HepG2 (cell line): ENCODE data around the gene FIS1. TPM values are rescaled to one million over a fixed set of nuclear protein-coding genes. Genes with fewer than 3 reads are reported as not detected.

ENCODE experiments used
- ARID2 ChIP-seq: sonication (generic); formaldehyde crosslinking; IDR thresholded peaks from 2 replicates; pipeline ENCODE4 v1.8.1; 2022; ENCODE audit warnings: mild to moderate bottlenecking, missing genetic modification reagents, borderline replicate concordance
- ARNT2 ChIP-seq: sonication (generic); formaldehyde crosslinking; IDR thresholded peaks from 2 replicates; pipeline ENCODE4 v1.8.0; 2022; ENCODE audit warnings: mild to moderate bottlenecking, low read depth, missing genetic modification reagents, moderate library complexity
- GABPA ChIP-seq, 2 experiments: IDR thresholded peaks; 2 replicates each; pipeline ENCODE4 v1.6.1; 2011 to 2016; ENCODE audit warnings: low read depth in 2 of 2, low read length in 1 of 2, missing biosample characterization in 1 of 2, missing genetic modification characterization in 1 of 2
- GATAD1 ChIP-seq: IDR thresholded peaks from 2 replicates; pipeline ENCODE4 v1.6.1; 2016; ENCODE audit warnings: missing genetic modification reagents, missing compliant biosample characterization
- KAT8 ChIP-seq: IDR thresholded peaks from 2 replicates; pipeline ENCODE4 v1.6.1; 2016; ENCODE audit warnings: missing genetic modification reagents, missing compliant biosample characterization
- NFATC3 ChIP-seq: sonication (generic); formaldehyde crosslinking; IDR thresholded peaks from 2 replicates; pipeline ENCODE4 v1.5.1; 2020; ENCODE audit warnings: mild to moderate bottlenecking, missing genetic modification reagents
- RFX1 ChIP-seq: fragments of 450-650 bp; IDR thresholded peaks from 2 replicates; pipeline ENCODE4 v1.6.1; 2017
- TAF15 ChIP-seq: fragments of 200-400 bp; formaldehyde crosslinking; IDR thresholded peaks from one replicate; pipeline ENCODE4 v1.6.1; 2018; ENCODE audit warnings: mild to moderate bottlenecking, low read depth, low read length; ENCODE audit not compliant: poor library complexity, severe bottlenecking
- TCF7 ChIP-seq: sonication (generic); IDR thresholded peaks from 2 replicates; pipeline ENCODE4 v1.6.1; 2016; ENCODE audit warnings: antibody characterized with exemption, low read depth
- ZBTB7B ChIP-seq: sonication (generic); formaldehyde crosslinking; IDR thresholded peaks from 2 replicates; pipeline ENCODE4 v1.4.0; 2020; ENCODE audit warnings: missing genetic modification reagents
- ZFX ChIP-seq: sonication (generic); formaldehyde crosslinking; IDR thresholded peaks from 2 replicates; pipeline ENCODE4 v1.4.0; 2020; ENCODE audit warnings: mild to moderate bottlenecking, low read depth, missing genetic modification reagents, moderate library complexity
- ZMYM4 ChIP-seq: sonication (generic); formaldehyde crosslinking; IDR thresholded peaks from 2 replicates; pipeline ENCODE4 v1.8.1; 2023; ENCODE audit warnings: mild to moderate bottlenecking, missing genetic modification reagents
- ZNF260 ChIP-seq: sonication (generic); formaldehyde crosslinking; IDR thresholded peaks from 2 replicates; pipeline ENCODE4 v1.4.0; 2020; ENCODE audit warnings: missing genetic modification reagents, low read depth, mild to moderate bottlenecking, borderline replicate concordance
- ZNF354B ChIP-seq: sonication (generic); formaldehyde crosslinking; IDR thresholded peaks from 2 replicates; pipeline ENCODE4 v1.8.0; 2022; ENCODE audit warnings: mild to moderate bottlenecking, missing genetic modification reagents
- ZNF430 ChIP-seq: sonication (generic); formaldehyde crosslinking; IDR thresholded peaks from 2 replicates; pipeline ENCODE4 v1.9.0; 2021; ENCODE audit warnings: mild to moderate bottlenecking, missing genetic modification reagents
- ZNF562 ChIP-seq: sonication (generic); formaldehyde crosslinking; IDR thresholded peaks from 2 replicates; pipeline ENCODE4 v1.8.0; 2022; ENCODE audit warnings: missing genetic modification reagents, borderline replicate concordance
- ZNF709 ChIP-seq: sonication (generic); formaldehyde crosslinking; IDR thresholded peaks from 2 replicates; pipeline ENCODE4 v1.5.0; 2020; ENCODE audit warnings: mild to moderate bottlenecking, missing genetic modification reagents
- ZNF780A ChIP-seq: sonication (generic); formaldehyde crosslinking; IDR thresholded peaks from 2 replicates; pipeline ENCODE4 v1.8.0; 2022; ENCODE audit warnings: mild to moderate bottlenecking, missing genetic modification reagents, moderate library complexity
- ZNF816 ChIP-seq: sonication (generic); formaldehyde crosslinking; IDR thresholded peaks from 2 replicates; pipeline ENCODE4 v1.8.0; 2022; ENCODE audit warnings: missing genetic modification reagents, mild to moderate bottlenecking, borderline replicate concordance
- ZNF841 ChIP-seq: sonication (generic); formaldehyde crosslinking; IDR thresholded peaks from 2 replicates; pipeline ENCODE4 v1.8.1; 2023; ENCODE audit warnings: missing genetic modification reagents, borderline replicate concordance
- ZXDC ChIP-seq: sonication (generic); formaldehyde crosslinking; IDR thresholded peaks from 2 replicates; pipeline ENCODE4 v1.5.0; 2020; ENCODE audit warnings: mild to moderate bottlenecking, missing genetic modification reagents
- polyA plus RNA-seq, 8 experiments: library from polyadenylated mRNA; depleted of rRNA in 3 of 8; stranded (reverse) in 7 of 8; unstranded in 1 of 8; fragments of >200 nt; fragmentation: Illumina TruSeq in 4 of 8; extraction: Trizol in 4 of 8; gene quantifications; 2 replicates each; pipeline versions ENCODE4 v1.2.1 to v1.2.3, GENCODE V29; 2011 to 2016; ENCODE audit warnings: low read depth in 4 of 8, missing spikeins in 1 of 8, mixed read lengths in 1 of 8; ENCODE audit not compliant: insufficient read depth in 1 of 8
- total RNA-seq, 5 experiments: library from RNA; depleted of rRNA; stranded (reverse); fragments of >200 nt; fragmentation: Illumina TruSeq; extraction: Trizol; gene quantifications; 2 replicates each; pipeline ENCODE4 v1.2.3, GENCODE V29; 2016; ENCODE audit warnings: low read depth in 1 of 5
- TF ChIP-seq, protein P1 (sequence below): sonication (generic); formaldehyde crosslinking; IDR thresholded peaks from 2 replicates; pipeline ENCODE4 v1.8.0; 2022; ENCODE audit warnings: mild to moderate bottlenecking, missing genetic modification reagents
- TF ChIP-seq, protein P2 (sequence below): sonication (generic); formaldehyde crosslinking; IDR thresholded peaks from 2 replicates; pipeline ENCODE4 v1.4.0; 2020; ENCODE audit warnings: mild to moderate bottlenecking, missing genetic modification reagents

FIS1 gene
- total and polyA plus RNA-seq, 2 of the 13 experiments (the other 11 are each of a cell fraction or from before 2014, with no cell fraction given) = 97.5 to 101 TPM

DNA sequence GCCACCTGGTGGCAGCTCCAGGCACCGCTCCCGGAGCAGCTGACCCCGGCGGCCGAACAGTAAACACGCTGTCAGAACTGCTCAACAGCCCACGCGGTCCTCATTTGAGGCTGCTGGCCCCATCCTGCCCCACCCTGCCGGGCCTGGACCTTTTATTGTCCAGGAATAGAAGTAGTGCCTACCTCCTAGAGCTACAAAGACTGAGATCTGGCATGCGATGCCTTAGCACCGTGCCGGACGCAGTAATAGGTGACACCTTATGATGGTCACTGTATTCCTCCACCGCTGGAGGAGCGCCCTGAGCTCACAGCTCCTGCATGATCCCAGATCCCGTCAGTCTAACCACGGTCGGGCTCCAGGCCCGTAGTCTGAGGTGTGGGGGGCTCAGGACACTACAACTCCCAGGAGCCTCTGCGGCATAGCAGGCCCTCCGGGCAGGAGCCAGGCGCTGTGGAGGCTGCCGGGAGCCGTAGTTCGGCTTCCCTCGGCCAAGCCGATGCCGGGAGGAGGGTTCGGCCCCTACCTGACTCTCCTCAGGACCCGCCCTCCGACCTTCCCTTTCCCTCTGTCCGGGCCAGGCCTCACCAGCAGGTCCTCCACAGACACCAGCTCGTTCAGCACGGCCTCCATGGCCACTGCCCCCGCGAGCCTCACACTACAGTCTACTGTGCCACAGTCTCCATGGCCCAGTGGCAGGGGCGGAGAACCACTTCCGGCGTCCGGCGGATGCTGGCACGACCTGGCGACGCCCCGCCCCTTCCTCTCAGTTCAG is at the start of gene FIS1 (continued):
- TF ChIP-seq GABPA (IDR thresholded peaks at IDR 0.05; ENCODE audit: low read depth, low read length) (peak; percentile 88), GABPA (CRISPR knock-in tag; IDR thresholded peaks at IDR 0.05; ENCODE audit: low read depth) (peak; percentile 92), ZNF841 (CRISPR knock-in tag) (no peak), ZNF430 (CRISPR knock-in tag) (peak; percentile 91), ZFX (CRISPR knock-in tag) (peak; percentile 97), NFATC3 (CRISPR knock-in tag) (no peak; the same call in 1 of the 2 replicates), ARID2 (CRISPR knock-in tag) (0 out of 2 replicates have a peak, but pooled peaks have one; percentile 61), ZNF562 (CRISPR knock-in tag) (no peak), TAF15 (peak; percentile 67), ARNT2 (CRISPR knock-in tag) (peak; percentile 78; the same call in 1 of the 2 replicates), ZXDC (0 out of 2 replicates have a peak, but pooled peaks have one; percentile 55), ZNF260 (CRISPR knock-in tag) (0 out of 2 replicates have a peak, but pooled peaks have one; percentile 43), GATAD1 (CRISPR knock-in tag) (peak; percentile 92), ZNF354B (CRISPR knock-in tag) (0 out of 2 replicates have a peak, but pooled peaks have one; percentile 69), RFX1 (no peak), ZNF709 (CRISPR knock-in tag) (peak; percentile 78; the same call in 1 of the 2 replicates), ZNF816 (CRISPR knock-in tag) (no peak), KAT8 (peak; percentile 84), ZBTB7B (peak; percentile 70; the same call in 1 of the 2 replicates), TCF7 (no peak), ZNF780A (0 out of 2 replicates have a peak, but pooled peaks have one; percentile 19), ZMYM4 (CRISPR knock-in tag) (0 out of 2 replicates have a peak, but pooled peaks have one; percentile 1)
- TF ChIP-seq, protein P1, sequence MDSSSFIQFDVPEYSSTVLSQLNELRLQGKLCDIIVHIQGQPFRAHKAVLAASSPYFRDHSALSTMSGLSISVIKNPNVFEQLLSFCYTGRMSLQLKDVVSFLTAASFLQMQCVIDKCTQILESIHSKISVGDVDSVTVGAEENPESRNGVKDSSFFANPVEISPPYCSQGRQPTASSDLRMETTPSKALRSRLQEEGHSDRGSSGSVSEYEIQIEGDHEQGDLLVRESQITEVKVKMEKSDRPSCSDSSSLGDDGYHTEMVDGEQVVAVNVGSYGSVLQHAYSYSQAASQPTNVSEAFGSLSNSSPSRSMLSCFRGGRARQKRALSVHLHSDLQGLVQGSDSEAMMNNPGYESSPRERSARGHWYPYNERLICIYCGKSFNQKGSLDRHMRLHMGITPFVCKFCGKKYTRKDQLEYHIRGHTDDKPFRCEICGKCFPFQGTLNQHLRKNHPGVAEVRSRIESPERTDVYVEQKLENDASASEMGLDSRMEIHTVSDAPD (CRISPR knock-in tag) = 0 out of 2 replicates have a peak, but pooled peaks have one; percentile 48
- TF ChIP-seq, protein P2, sequence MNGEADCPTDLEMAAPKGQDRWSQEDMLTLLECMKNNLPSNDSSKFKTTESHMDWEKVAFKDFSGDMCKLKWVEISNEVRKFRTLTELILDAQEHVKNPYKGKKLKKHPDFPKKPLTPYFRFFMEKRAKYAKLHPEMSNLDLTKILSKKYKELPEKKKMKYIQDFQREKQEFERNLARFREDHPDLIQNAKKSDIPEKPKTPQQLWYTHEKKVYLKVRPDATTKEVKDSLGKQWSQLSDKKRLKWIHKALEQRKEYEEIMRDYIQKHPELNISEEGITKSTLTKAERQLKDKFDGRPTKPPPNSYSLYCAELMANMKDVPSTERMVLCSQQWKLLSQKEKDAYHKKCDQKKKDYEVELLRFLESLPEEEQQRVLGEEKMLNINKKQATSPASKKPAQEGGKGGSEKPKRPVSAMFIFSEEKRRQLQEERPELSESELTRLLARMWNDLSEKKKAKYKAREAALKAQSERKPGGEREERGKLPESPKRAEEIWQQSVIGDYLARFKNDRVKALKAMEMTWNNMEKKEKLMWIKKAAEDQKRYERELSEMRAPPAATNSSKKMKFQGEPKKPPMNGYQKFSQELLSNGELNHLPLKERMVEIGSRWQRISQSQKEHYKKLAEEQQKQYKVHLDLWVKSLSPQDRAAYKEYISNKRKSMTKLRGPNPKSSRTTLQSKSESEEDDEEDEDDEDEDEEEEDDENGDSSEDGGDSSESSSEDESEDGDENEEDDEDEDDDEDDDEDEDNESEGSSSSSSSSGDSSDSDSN (CRISPR knock-in tag) = peak; percentile 51; the same call in 1 of the 2 replicates
